GM18870 (cell line): ENCODE measurements around the gene AP2A1.
"Not testable (repeated sequence)": the region's sequence is repeated elsewhere in the genome, so short reads cannot be mapped to it uniquely, and the experiment has no call there.

Experiments
- ATAC-seq: cut with Tn5 transposase; IDR thresholded peaks from one replicate; pipeline ENCODE4 v1.9.1; 2021; ENCODE audit warnings: moderate library complexity; ENCODE audit not compliant: unreplicated experiment

Gene AP2A1

DNA sequence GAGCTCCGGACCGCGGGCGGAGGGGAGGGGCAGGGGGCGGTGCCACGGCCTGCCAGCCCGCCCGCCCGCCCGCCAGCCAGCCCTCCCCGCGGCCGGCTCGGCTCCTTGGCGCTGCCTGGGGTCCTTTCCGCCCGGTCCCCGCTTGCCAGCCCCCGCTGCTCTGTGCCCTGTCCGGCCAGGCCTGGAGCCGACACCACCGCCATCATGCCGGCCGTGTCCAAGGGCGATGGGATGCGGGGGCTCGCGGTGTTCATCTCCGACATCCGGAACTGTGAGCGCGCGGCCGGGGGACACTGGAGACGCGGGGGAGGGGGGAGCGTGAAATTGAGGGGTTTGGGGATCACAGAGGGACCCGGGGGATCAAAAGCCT lies at the start of gene AP2A1:
TSS of gene AP2A1 (plus strand) at position 72 of the 370 bp plus-strand sequence. CDS start at position 205, 133 bp downstream.
- ATAC-seq: no peak

DNA sequence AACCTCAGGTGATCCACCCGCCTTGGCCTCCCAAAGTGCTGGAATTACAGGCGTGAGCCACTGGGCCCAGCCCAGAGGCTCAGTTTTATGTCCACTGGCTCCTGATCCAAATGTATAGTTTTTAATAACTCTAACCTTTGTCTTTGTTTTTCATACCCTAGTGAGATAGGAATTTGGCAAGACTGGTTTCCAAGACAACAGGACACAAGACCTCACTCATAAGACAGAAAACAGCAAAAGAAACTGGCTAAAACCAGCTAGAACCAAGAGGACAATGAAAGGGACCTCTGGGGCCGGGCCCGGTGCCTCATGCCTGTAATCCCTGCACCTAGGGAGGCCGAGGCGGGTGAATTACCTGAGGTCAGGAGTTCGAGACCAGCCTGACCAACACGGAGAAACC lies 48.3 kb upstream of the AP2A1 start:
- ATAC-seq: no peak

DNA sequence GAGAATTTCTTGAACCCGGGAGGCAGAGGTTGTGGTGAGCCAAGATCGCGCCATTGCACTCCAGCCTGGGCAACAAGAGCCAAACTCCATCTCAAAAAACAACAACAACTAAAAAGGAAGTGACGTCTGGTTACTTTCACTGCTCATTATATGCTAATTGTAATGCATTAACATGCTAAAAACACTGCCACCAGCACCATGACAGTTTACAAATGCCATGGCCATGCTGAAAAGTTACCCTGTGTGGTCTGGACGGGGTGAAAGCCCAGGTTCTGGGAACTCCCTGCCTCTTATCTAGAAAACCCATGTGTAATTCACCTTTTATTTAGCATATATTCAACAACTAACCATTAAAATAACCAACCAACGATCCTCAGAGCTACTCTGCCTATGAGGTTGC lies 47.8 kb upstream of the AP2A1 start:
- no peak for ATAC-seq

DNA sequence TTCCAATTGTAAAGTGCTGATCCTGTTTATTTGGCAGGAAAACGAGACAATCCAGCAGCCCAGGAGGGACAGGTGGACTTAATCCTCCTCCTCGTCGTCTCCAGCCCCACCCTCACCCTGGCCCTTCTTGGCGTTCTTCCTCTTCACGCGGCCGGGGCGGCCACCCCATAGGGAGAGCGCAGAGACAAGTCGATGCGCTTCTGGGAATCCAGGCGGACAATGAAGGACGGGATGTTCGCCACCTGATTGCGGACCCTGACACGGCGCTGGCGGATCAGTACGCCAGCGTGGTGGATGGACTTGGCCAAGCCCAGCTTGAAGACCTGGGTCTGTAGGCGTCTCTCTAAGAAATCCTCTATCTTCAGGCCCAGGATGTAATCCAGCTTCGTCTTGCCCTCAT lies 47.4 kb upstream of the AP2A1 start:
- not testable (repeated sequence) for ATAC-seq

DNA sequence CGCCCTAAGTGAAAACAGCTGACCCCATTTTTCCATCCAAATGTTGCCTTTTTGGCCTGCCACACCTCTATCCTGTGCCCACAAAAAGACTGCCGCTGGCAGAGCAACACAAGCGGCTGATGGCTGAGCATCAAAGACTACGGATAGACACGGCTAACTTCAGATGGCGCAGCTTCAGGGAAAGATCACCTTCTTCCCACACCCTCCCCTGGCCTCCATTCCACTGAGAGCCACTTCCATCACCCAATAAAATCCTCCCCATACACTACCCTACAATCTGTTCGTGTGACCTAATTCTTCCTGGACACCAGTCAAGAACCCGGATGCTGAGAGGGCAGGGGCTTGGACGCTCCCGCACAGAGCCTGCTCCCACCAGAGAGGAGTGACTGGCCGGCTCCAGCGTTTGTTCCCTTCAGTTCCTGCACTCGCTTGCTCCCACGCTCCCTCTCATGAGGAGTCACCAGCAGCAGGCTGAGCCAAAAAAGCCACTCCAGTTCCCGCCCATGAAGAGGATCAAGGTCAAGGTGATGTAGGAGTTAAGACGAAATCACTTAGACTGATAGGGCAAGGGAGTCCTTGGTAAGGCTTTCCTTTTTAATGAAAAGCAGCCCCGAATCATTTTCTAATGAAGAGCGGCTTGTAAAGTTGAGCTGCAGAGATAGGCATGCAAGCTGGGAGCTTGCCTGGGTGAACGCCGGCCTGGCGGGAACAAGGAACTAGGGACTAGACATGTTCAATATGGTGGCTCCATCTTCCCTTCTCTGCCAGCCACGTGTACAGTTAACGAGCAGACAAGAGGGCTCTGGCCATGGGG lies 39.4 kb upstream of the AP2A1 start:
- ATAC-seq: no peak

DNA sequence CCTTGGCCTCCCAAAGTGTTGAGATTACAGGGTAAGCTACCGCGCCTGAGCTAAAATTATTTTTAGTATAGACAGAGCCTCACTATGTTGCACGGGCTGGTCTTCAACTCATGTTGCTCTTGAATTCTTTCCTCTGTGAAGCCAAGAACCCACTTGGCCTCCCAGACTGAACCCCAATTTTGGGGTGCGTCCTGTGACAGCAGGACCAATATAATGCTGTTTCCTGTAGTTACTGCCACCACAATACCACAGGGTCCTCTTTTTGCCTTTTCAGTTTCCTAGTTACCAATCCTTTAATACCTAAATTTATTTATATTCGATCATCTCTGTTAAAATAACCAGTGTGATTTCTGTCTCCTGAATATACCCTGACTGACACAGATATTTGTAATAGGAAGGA lies 36.6 kb upstream of the AP2A1 start:
- no peak for ATAC-seq

DNA sequence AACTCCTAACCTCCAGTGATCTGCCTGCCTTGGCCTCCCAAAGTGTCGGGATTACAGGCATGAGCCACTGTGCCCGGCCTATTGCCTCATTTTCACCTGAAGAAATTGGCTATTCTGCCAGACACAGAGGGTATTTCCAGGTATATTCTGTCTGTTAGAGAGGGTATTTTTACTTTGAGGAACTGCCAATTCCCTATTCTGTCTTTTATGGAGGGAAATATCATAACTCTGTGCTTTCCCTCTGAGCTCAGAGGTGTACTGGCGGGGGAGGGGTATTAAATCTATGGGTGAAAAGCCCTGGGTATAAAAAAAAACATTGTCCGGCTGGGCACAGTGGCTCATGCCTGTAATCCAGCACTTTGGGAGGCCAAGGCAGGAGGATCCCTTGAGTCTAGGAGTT lies 28.5 kb upstream of the AP2A1 start:
- ATAC-seq: no peak

DNA sequence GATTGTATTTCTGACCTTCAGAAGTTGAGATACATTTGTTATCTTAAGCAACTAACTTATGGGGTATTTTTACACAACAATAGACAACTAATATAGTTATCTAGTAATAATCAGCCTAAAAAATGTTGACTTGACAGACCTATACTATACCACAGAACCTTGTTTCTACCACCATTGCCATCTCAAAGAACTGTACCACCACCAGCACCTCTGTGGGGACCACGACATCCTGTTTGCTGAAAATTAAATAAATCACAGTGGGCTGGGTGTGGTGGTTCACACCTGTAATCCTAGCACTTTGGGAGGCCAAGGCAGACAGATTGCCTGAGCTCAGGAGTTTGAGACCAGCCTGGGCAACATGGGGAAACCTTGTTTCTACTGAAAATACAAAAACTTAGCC lies 27.7 kb upstream of the AP2A1 start:
- ATAC-seq: no peak

DNA sequence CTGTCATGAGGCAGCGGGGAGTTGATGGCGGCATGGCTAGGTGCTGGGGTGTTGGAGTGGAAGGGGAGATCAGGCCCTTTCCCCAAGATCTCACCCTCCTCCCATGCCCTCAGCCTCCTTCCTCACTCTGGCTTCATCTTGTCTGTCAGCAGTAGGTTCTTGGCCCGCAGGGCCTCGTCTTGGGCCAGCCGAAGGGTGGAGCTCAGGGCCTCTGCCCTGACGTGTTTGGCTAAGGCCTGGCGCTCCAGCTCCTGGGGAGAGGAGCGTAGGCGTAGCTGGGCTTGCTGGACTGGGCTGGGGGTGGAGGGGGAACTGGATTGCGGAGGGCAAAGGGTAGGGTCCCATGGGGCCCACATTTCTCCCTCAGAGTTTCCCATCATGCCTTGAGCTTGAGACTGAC lies 26.9 kb upstream of the AP2A1 start:
- ATAC-seq: no peak

DNA sequence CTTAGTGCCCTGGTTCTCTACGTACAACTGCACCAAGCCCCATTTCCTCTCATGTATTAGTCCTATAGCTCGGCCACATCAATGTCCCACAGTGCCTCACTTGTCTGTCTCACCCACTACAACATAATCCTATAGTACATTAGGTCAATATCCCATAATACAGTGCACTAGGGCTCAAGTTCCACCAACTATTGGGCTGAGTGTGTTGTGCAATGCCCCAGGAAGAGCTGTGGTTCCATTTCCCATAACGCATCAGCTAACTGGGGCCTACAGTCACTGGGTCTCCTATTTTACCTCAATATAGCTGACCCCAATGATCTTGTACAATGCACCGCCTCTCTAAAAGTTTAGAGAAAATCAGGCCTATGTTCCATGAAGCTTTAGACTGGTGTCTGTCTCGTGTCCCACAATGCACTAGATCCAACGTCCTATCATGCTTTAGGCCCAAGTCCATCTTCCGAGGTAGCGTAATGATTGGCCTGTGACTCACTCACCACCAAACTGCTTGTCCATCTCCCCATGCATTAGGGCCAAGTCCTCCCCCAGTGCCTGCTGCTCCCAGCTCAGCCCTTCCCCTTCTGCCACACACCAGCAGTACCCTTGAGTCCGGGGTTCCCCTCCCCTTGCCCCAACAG lies 25.5 kb upstream of the AP2A1 start:
- ATAC-seq: no peak

DNA sequence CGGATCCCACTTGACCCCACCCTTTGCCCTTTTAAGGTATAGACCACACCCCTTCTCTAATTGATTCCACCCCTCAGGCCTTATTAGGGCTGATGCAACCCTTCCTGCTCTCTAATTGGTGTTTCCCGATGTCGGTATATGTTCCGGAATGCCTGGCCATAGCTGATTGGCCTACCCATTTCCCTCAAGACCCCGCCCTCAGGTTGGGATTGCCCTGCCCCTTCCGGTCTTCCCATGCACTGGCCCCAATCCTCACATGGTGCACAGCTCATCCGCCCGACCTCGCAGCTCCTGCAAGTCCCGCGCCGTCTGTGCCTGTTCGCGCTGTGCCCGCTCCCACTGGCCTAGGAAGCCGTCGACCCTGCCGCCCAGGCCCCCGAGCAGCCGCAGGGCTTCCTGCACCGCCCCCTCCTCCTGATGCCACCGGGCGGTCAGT lies 21.8 kb upstream of the AP2A1 start:
- no peak for ATAC-seq

DNA sequence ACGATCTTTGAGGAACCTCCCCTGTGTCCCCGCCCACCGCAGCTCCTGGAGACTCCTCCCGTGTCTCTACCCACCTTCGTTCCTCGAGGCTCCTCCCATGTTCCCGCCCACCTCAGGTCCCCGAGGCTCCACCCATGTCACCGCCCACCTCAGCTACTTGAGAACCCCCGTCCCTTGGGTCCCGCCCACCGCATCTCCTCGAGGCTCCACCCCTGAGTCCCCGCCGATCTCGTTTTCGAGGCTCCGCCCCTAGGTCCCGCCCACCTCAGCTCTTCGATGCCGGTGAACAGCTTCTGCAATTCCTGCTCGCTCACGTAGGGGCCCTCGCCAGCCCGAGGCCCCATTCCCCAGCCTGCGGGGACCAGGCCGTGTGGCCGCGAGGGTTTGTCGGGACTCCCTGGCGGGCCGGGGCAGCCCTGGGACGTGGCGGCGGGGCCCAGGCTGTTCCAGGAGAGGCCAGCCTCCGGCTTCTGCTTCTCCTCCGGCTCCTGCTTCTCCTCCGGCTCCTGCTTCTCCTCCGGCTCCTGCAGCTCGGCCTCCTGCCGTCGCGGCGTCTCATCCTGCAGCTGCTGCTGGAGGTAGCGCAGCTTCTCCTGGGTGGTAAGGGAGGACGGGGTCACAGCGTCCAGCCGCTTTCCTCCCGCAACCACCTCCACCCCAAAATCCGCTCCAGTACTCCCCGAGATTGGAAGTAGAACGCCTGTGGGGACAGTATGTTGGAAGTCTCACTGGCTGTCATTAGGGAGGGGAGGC lies 20.4 kb upstream of the AP2A1 start:
- ATAC-seq: no peak

DNA sequence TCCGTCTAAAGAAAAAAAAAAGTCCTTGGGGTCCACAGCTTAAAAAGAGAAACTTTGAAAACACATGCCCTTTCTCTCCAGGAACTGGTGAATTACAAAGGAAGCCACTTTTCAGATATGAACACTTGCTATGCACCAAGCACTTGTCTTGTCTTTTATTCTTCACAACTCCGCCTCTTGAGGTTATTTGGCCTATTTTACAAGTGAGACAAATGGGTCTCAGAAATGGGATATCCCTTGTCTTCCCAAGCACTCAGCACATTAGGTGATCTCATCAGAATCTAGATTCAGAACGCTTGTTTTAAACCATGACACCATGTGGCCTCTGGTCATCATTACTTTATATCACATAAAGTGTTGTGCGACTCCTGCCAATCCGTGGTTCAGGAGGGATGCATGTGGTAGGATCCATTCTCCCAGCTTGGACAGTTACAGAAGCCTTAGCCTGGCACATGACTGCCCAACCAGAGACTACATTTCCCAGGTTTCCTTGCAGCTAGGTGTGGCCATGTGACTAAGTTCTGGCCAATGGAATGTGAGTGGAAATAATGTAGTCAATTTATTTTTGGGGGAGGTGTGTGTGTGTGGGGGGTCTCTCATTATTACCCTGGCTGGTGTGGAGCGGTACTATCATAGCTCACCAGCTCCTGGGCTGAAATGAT lies 17.6 kb upstream of the AP2A1 start:
- ATAC-seq: no peak

DNA sequence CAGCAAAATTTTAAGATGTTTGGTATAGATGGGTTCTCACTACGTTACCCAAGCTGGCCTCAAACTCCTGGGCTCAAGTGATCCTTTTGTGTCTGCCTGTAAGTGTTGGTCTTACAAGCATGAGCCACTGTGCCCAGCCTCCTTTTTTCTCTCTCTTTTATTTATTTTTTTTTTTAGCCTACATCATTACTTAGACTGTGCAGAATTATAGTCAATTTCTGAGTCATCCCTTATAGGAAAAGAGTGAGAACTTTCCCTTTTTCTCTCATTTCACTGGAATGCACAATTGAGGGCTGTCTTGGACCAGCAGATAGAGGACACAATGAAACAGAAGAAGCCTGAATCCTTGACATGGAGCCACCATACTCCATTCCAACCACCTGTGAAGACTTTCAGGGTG lies 17.0 kb upstream of the AP2A1 start:
- no peak for ATAC-seq

DNA sequence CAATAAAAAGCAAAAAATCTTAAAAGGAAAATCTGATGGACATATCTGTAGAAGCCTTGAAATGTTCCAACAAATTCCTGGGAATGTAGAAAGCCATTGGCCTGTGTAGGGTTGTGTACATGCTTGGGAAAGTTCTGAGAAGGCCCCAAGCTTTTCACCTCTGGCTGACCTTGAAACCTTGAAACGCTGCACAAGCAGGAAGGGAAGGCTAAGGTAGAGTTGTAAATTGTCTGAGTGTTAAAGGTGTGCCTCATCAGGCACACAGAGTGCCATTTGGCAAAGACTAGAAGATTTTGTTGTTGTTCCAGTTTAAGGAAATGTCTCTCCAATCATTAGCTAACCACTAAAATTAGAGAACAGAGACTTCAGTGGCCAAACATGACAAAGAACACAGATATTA lies 14.1 kb upstream of the AP2A1 start:
- no peak for ATAC-seq

DNA sequence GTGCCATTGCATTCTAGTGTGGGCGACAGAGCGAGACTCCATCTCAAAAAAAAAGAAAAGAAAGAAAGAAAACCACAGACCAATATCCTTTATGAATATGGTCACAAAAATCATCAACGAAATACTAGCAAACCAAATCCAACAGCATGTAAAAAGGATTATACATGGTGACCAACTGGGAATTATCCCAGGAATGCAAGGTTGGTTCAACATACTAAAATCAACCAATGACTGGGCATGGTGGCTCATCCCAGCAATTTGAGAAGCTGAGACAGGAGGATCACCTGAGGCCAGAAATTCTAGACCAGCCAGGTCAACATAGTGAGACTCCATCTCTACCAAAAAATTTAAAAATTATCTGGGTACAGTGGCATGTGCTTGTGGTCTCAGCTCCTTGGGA lies 10.8 kb upstream of the AP2A1 start:
- no peak for ATAC-seq

DNA sequence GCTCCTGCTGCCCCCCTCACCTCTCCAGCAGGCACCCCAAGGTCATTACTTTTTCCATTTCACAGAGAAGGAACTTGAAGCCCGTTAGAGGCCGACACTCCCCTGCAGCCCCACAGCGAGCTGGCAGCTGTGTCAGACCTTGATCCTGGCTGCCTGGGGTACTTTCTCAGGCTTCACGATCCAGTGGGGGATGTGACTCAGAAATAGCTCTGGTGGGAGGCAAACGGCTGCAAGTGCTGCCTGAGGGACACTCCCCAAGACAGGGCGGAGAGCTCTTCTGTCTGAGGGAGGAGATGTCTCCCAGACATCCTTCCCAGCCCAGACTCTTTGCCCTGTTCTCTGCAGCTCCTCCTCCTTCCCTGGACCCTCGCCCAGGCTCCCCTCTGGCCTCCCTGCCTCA lies 8.5 kb upstream of the AP2A1 start:
- no peak for ATAC-seq

DNA sequence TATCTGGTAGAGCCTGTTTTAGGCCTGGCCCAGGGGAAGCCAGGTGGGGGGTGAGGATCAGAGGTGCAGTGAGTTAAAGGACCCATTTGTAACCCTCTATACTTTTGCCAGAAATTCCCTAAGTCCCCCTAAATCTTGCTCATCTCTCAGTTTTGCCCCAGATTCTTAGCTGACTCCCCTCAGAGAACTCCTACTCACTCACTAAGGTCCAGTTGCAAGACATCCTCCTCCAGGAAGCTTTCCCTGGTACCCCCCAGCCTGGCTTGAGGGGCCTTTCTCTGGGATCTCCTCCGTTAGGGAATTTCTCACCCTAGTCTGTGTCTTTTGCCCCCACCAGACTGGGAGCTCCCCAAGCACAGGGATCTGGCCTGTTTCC lies 5.6 kb upstream of the AP2A1 start:
- ATAC-seq: no peak

DNA sequence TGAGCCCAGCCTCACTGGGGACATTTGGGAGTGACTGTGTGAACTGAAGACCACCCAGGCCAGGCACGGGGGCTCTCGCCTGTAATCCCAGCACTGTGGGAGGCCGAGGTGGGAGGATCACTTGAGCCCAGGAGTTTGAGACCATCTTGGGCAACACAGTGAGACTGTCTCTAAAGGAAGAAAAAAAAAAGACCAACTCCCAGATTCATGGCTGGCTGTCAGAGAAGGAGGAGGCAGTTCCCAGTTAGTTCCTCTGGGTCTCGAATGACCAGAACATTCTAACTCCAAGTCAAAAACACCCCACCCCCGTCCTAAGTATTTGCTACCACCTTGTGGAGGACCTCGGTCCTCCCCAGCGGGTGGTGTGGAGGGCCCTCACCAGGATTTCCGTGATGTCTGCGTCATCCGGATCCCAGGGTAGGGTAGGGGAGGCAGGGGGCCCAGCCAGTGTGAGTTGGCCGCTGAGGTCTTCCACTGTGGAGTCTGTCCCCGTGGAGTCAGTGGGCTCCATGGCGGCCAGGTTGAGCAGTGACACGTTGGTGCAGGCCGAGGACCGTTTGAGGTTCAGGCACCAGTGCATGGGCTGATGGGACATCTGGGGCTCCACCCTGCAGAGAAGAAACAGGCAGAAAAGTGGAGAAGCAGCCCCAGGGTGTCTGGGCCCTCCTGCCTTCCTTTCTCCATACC lies 5.0 kb upstream of the AP2A1 start:
- ATAC-seq: no peak

DNA sequence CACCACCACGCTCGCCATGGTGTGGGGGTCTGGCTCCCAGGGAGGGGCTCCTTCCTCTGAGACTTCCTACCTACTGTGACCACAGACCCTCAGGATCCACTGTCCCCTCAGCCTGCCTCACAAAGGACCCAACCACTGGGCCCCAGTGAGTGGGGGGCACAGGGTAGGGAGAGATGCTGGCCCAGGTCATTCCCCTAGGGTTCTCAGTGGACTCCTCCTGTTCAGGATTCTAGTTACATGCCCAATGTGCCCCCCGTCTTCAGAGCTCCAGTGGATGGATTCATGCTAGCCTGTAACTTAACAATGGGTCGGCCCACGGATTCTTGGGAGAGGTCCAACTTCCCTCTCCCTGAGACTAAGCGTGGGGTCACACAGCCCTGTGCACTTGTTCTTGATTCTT lies 3.6 kb upstream of the AP2A1 start, which contains the start of gene TSKS:
TSS of gene TSKS (minus strand) at position 77 of the 400 bp plus-strand sequence. CDS start at position 18, 59 bp downstream.
- ATAC-seq: no peak

DNA sequence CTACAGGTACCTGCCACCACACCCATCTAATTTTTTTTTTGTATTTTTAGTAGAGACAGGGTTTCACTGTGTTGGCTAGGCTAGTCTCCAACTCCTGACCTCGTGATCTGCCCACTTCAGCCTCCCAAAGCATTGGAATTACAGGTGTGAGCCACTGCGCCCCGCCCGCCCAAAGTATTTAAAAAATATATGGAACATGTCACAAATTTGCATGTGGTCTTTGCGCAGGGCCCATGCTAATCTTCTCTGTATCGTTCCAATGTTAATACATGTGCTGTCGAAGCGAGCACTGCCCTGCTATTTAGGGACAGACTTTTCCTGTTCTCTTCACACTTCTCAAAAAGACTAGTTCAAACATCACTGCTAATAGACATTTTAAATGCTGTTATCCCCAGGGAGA lies 2.5 kb upstream of the AP2A1 start:
- no peak for ATAC-seq
